Liver (tissue), 9 donors: ENCODE data around the gene DDX17. TPM values are rescaled to one million over a fixed set of nuclear protein-coding genes. Genes with fewer than 3 reads are reported as not detected.

Source experiments
- DNase-seq: peaks from one replicate; pipeline ENCODE4 v3.0.0-alpha.2; 2017; ENCODE audit warnings: low spot score
- H3K27ac ChIP-seq, 2 donors: one replicate each; pipeline ENCODE4 v1.7.0; 2013; ENCODE audit warnings: inconsistent platforms in 2 of 2, low read length in 2 of 2, control low read depth in 1 of 2, low read depth in 1 of 2, mild to moderate bottlenecking in 1 of 2
- H3K27me3 ChIP-seq, 4 donors: one replicate each; pipeline versions ENCODE4 v1.6.1 to v1.7.0; 2013; ENCODE audit warnings: low read length in 3 of 4, inconsistent platforms in 1 of 4, mild to moderate bottlenecking in 1 of 4, moderate library complexity in 1 of 4; ENCODE audit not compliant: control insufficient read depth in 4 of 4, insufficient read depth in 4 of 4
- H3K36me3 ChIP-seq, 4 donors: one replicate each; pipeline versions ENCODE4 v1.6.1 to v1.7.0; 2013; ENCODE audit warnings: low read length in 3 of 4, mild to moderate bottlenecking in 3 of 4, low read depth in 1 of 4, moderate library complexity in 1 of 4; ENCODE audit not compliant: control insufficient read depth in 4 of 4, insufficient read depth in 3 of 4
- H3K4me1 ChIP-seq, 4 donors: one replicate each; pipeline versions ENCODE4 v1.6.1 to v1.7.0; 2013; ENCODE audit warnings: low read length in 3 of 4, mild to moderate bottlenecking in 3 of 4, moderate library complexity in 1 of 4; ENCODE audit not compliant: control insufficient read depth in 4 of 4, insufficient read depth in 4 of 4
- H3K4me3 ChIP-seq, 3 donors: one replicate each; pipeline versions ENCODE4 v1.6.1 to v1.7.0; 2013; ENCODE audit warnings: low read length in 3 of 3, control low read depth in 1 of 3, low read depth in 1 of 3, mild to moderate bottlenecking in 1 of 3
- H3K9ac ChIP-seq, 2 donors: one replicate each; pipeline ENCODE4 v1.7.0; 2013; ENCODE audit warnings: low read length in 2 of 2, mild to moderate bottlenecking in 2 of 2, moderate library complexity in 2 of 2, control low read depth in 1 of 2, low read depth in 1 of 2
- H3K9me3 ChIP-seq, 4 donors: one replicate each; pipeline versions ENCODE4 v1.6.1 to v1.7.0; 2013; ENCODE audit warnings: low read length in 3 of 4; ENCODE audit not compliant: control insufficient read depth in 4 of 4
- EGR1 ChIP-seq, 2 donors: IDR thresholded peaks; 2 replicates each; pipeline ENCODE4 v1.6.1; 2016 to 2018; ENCODE audit warnings: antibody characterized with exemption in 2 of 2, low read depth in 2 of 2
- FOXA1 ChIP-seq: IDR thresholded peaks from 2 replicates; pipeline ENCODE4 v1.6.1; 2016; ENCODE audit warnings: antibody characterized with exemption
- FOXA2 ChIP-seq: IDR thresholded peaks from 2 replicates; pipeline ENCODE4 v1.6.1; 2016; ENCODE audit warnings: antibody characterized with exemption
- GABPA ChIP-seq, 2 donors: IDR thresholded peaks in 1 of 2; conservative IDR thresholded peaks in 1 of 2; 2 replicates each; pipeline ENCODE4 v1.6.1; 2016; ENCODE audit warnings: antibody characterized with exemption in 2 of 2, mild to moderate bottlenecking in 1 of 2, moderate library complexity in 1 of 2
- HNF4A ChIP-seq, 2 donors: conservative IDR thresholded peaks; 2 replicates each; pipeline ENCODE4 v1.6.1; 2016; ENCODE audit warnings: antibody characterized with exemption in 2 of 2, mild to moderate bottlenecking in 2 of 2
- HNF4G ChIP-seq: IDR thresholded peaks from 2 replicates; pipeline ENCODE4 v1.6.1; 2016; ENCODE audit warnings: antibody characterized with exemption
- JUND ChIP-seq, 2 donors: IDR thresholded peaks; 2 replicates each; pipeline ENCODE4 v1.6.1; 2016; ENCODE audit warnings: antibody characterized with exemption in 2 of 2
- NR2F2 ChIP-seq: IDR thresholded peaks from 2 replicates; pipeline ENCODE4 v1.6.1; 2016; ENCODE audit warnings: antibody characterized with exemption
- RAD21 ChIP-seq, 2 donors: IDR thresholded peaks; 2 replicates each; pipeline ENCODE4 v1.6.1; 2016; ENCODE audit warnings: antibody characterized with exemption in 2 of 2, mild to moderate bottlenecking in 2 of 2
- RXRA ChIP-seq, 2 donors: IDR thresholded peaks; 2 replicates each; pipeline ENCODE4 v1.6.1; 2017 to 2018; ENCODE audit warnings: antibody characterized with exemption in 2 of 2, mild to moderate bottlenecking in 1 of 2
- SP1 ChIP-seq: IDR thresholded peaks from 2 replicates; pipeline ENCODE4 v1.6.1; 2018; ENCODE audit warnings: antibody characterized with exemption, mild to moderate bottlenecking
- TAF1 ChIP-seq: conservative IDR thresholded peaks from 2 replicates; pipeline ENCODE4 v1.6.1; 2016; ENCODE audit warnings: antibody characterized with exemption, mild to moderate bottlenecking
- YY1 ChIP-seq: IDR thresholded peaks from 2 replicates; pipeline ENCODE4 v1.6.1; 2016; ENCODE audit warnings: antibody characterized with exemption, mild to moderate bottlenecking
- WGBS: extraction: QIAGEN DNeasy Blood & Tissue Kit; methylation state at CpG from one replicate; pipeline ENCODE4 v1.1.7; 2013; 5-methylcytosine and 5-hydroxymethylcytosine counted together
- polyA plus RNA-seq, 2 donors: library from polyadenylated mRNA; stranded (reverse) in 1 of 2; unstranded in 1 of 2; fragments of 200-250 nt in 1 of 2; fragments of >200 nt in 1 of 2; fragmentation: Nextera tagmentation in 1 of 2; extraction: Ambion mirVana in 1 of 2; gene quantifications; one replicate each; pipeline versions ENCODE4 v1.2.1 to v1.2.3, GENCODE V29; 2013 to 2015
- total RNA-seq, 2 donors: library from RNA; depleted of rRNA; stranded (reverse); fragments of >200 nt; gene quantifications; one replicate each; pipeline ENCODE4 v1.2.3, GENCODE V29; 2014
- TF ChIP-seq, protein P1 (sequence below): IDR thresholded peaks from 2 replicates; pipeline ENCODE4 v1.6.1; 2016; ENCODE audit warnings: antibody characterized with exemption
- TF ChIP-seq, protein P2 (sequence below): IDR thresholded peaks from 2 replicates; pipeline ENCODE4 v1.6.1; 2016; ENCODE audit warnings: antibody characterized with exemption, mild to moderate bottlenecking
- TF ChIP-seq, protein P3 (sequence below): fragments of 150-350 bp; IDR thresholded peaks from 2 replicates; pipeline ENCODE4 v1.5.1; 2017; ENCODE audit warnings: improper control_type of control experiment, low read depth, low read length; ENCODE audit not compliant: missing input control
- TF ChIP-seq, protein P4 (sequence below): IDR thresholded peaks from 2 replicates; pipeline ENCODE4 v1.6.1; 2016; ENCODE audit warnings: antibody characterized with exemption
- TF ChIP-seq, protein P5 (sequence below): IDR thresholded peaks from 2 replicates; pipeline ENCODE4 v1.6.1; 2016; ENCODE audit warnings: antibody characterized with exemption
- donor health status: healthy.
- donor health status: healthy.
- donor health status: healthy.
- donor health status: healthy.
- donor health status: healthy.

DDX17 gene
- total and polyA plus RNA-seq, 4 donors = 46.3 to 451 (median 173) TPM

DNA sequence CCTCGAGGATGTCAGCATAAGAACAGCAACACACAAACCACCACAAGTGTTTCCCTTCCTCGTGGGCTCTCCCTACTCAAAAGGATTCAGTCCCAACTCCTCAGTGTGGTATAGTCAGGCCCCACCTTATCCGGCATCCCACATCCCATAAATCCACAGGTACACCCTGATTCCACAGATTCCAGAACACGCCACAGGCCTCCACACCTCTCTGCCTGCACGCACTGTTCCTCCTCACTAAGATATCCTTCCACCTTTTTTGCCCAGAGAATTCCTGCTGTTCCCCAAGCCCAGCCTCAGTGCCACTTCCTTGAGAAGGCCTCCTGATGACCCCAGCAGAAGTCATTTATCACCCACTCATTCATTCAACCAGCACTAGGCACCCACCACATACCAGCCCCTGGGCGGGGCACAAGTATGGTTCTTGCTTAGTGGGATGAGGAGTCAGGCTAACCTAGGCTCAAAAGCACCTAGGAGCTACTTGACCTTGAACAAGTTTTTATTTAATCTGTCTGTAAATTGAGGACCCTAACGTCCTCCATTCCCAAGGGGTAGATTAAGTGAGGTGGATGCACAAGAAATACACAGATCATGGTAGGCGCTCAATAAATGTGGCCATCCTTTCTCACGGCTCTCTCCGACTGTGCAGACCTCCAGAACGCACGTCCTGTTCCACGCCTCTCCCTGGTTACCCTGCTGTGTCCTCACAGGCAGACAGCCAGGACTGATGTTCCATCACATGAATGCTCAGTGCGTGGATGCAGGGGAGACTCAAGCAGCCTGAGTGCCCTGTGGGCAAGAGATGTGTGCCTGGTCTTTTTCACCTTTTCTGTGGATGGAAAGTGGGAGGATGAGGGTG, 49.0 kb downstream of the DDX17 start:
- peaks cover 4 to 17% (median 12%) of the 10 kb centered on the region in 4 donors for H3K4me1 ChIP-seq
- no peaks in the 10 kb centered on the region for H3K9me3 ChIP-seq
- no peak overlapping the region for H3K9ac ChIP-seq
- TF ChIP-seq JUND (IDR thresholded peaks at IDR 0.05) = no peak
- no peak overlapping the region for H3K4me3 ChIP-seq
- no peak overlapping the region for H3K27ac ChIP-seq
- H3K27me3 ChIP-seq = peaks cover 0 to 7% (median 3%) of the 10 kb centered on the region in 4 donors
- 83% methylated on average over 14 of the region's 14 CpGs for WGBS
- no peak for DNase-seq
- H3K36me3 ChIP-seq = no peaks in the 10 kb centered on the region

DNA sequence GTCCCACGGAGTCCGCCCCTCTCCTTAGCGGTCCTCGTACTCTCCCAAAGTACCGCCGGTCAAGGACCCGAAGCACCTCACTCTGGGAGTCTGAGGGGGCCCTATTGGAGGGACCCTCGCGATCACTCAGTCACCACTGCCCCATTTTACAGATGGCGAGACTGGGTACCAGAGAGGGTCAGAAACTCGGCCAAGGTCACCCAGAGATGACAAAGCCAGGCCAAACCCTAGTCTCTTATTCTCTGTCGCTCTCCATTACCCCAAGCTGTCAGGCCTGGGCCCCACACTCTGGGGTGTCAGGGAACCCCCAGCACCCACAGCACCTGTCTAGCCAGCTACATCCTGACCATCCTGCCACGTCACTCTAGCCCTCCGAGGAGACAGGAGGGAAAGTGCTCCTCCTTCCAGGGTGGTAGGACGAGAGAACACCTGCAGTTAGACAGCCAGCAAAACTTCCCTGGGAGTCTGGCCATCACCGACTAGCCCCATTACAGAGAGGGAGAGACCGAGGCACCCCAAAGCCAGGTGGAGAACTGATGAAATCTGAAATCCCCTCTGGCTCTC, 49.8 kb downstream of the DDX17 start:
- no peak overlapping the region for H3K9ac ChIP-seq
- H3K4me1 ChIP-seq = peaks cover 0 to 12% (median 9%) of the 10 kb centered on the region in 4 donors
- H3K27me3 ChIP-seq = peaks cover 0 to 7% (median 3%) of the 10 kb centered on the region in 4 donors
- 59% methylated on average over 17 of the region's 17 CpGs for WGBS
- H3K9me3 ChIP-seq = no peaks in the 10 kb centered on the region
- H3K27ac ChIP-seq = no peak overlapping the region
- TF ChIP-seq GABPA (IDR thresholded peaks at IDR 0.05 in 1 of 2, conservative IDR thresholded peaks at IDR 0.05 in 1 of 2) = no peak
- no peak for TF ChIP-seq HNF4G
- TF ChIP-seq, protein P1, sequence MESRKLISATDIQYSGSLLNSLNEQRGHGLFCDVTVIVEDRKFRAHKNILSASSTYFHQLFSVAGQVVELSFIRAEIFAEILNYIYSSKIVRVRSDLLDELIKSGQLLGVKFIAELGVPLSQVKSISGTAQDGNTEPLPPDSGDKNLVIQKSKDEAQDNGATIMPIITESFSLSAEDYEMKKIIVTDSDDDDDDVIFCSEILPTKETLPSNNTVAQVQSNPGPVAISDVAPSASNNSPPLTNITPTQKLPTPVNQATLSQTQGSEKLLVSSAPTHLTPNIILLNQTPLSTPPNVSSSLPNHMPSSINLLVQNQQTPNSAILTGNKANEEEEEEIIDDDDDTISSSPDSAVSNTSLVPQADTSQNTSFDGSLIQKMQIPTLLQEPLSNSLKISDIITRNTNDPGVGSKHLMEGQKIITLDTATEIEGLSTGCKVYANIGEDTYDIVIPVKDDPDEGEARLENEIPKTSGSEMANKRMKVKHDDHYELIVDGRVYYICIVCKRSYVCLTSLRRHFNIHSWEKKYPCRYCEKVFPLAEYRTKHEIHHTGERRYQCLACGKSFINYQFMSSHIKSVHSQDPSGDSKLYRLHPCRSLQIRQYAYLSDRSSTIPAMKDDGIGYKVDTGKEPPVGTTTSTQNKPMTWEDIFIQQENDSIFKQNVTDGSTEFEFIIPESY = no peak
- TF ChIP-seq, protein P2, sequence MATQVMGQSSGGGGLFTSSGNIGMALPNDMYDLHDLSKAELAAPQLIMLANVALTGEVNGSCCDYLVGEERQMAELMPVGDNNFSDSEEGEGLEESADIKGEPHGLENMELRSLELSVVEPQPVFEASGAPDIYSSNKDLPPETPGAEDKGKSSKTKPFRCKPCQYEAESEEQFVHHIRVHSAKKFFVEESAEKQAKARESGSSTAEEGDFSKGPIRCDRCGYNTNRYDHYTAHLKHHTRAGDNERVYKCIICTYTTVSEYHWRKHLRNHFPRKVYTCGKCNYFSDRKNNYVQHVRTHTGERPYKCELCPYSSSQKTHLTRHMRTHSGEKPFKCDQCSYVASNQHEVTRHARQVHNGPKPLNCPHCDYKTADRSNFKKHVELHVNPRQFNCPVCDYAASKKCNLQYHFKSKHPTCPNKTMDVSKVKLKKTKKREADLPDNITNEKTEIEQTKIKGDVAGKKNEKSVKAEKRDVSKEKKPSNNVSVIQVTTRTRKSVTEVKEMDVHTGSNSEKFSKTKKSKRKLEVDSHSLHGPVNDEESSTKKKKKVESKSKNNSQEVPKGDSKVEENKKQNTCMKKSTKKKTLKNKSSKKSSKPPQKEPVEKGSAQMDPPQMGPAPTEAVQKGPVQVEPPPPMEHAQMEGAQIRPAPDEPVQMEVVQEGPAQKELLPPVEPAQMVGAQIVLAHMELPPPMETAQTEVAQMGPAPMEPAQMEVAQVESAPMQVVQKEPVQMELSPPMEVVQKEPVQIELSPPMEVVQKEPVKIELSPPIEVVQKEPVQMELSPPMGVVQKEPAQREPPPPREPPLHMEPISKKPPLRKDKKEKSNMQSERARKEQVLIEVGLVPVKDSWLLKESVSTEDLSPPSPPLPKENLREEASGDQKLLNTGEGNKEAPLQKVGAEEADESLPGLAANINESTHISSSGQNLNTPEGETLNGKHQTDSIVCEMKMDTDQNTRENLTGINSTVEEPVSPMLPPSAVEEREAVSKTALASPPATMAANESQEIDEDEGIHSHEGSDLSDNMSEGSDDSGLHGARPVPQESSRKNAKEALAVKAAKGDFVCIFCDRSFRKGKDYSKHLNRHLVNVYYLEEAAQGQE = no peak
- no peak for TF ChIP-seq NR2F2
- TF ChIP-seq RXRA (IDR thresholded peaks at IDR 0.05) = no peak
- TF ChIP-seq, protein P3, sequence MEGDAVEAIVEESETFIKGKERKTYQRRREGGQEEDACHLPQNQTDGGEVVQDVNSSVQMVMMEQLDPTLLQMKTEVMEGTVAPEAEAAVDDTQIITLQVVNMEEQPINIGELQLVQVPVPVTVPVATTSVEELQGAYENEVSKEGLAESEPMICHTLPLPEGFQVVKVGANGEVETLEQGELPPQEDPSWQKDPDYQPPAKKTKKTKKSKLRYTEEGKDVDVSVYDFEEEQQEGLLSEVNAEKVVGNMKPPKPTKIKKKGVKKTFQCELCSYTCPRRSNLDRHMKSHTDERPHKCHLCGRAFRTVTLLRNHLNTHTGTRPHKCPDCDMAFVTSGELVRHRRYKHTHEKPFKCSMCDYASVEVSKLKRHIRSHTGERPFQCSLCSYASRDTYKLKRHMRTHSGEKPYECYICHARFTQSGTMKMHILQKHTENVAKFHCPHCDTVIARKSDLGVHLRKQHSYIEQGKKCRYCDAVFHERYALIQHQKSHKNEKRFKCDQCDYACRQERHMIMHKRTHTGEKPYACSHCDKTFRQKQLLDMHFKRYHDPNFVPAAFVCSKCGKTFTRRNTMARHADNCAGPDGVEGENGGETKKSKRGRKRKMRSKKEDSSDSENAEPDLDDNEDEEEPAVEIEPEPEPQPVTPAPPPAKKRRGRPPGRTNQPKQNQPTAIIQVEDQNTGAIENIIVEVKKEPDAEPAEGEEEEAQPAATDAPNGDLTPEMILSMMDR = no peak
- TF ChIP-seq EGR1 (IDR thresholded peaks at IDR 0.05; ENCODE audit: low read depth in 2 of 2) = no peak
- no peak for TF ChIP-seq FOXA2
- TF ChIP-seq RAD21 (IDR thresholded peaks at IDR 0.05) = no peak
- TF ChIP-seq SP1 = no peak
- no peak for TF ChIP-seq FOXA1
- TF ChIP-seq, protein P4, sequence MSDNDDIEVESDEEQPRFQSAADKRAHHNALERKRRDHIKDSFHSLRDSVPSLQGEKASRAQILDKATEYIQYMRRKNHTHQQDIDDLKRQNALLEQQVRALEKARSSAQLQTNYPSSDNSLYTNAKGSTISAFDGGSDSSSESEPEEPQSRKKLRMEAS = no peak
- no peak for TF ChIP-seq JUND (IDR thresholded peaks at IDR 0.05)
- no peak for TF ChIP-seq YY1
- no peak for TF ChIP-seq TAF1
- no peak for TF ChIP-seq HNF4A (conservative IDR thresholded peaks at IDR 0.05)
- TF ChIP-seq, protein P5, sequence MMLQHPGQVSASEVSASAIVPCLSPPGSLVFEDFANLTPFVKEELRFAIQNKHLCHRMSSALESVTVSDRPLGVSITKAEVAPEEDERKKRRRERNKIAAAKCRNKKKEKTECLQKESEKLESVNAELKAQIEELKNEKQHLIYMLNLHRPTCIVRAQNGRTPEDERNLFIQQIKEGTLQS = no peak
- DNase-seq = no peak
- peak overlapping the region in 1 of 3 donors; percentile 49 for H3K4me3 ChIP-seq
- H3K36me3 ChIP-seq = no peaks in the 10 kb centered on the region
